BJ (cell line): ENCODE data around the gene MYRF. TPM values are rescaled to one million over a fixed set of nuclear protein-coding genes. Genes with fewer than 3 reads are reported as not detected.

Source experiments
- CTCF ChIA-PET: fragments of 350-600 bp; formaldehyde crosslinking; extraction: SDS; loops from one replicate; lab custom pipeline; 2021; ENCODE audit warnings: antibody characterized with exemption, inconsistent platforms; lab: Yijun Ruan, JAX
- POLR2A ChIA-PET: fragments of 300-600 bp; sonication (Branson Sonifier 250); formaldehyde crosslinking; extraction: SDS; loops from one replicate; lab custom pipeline; 2021; ENCODE audit warnings: antibody characterized with exemption; lab: Charles Lee
- DNase-seq: peaks from one replicate; pipeline ENCODE4 v3.0.0-alpha.2; 2011; ENCODE audit warnings: low read depth
- H3K27me3 ChIP-seq: 2 replicates; pipeline ENCODE4 v1.6.0; 2011; ENCODE audit warnings: low read length; ENCODE audit not compliant: control insufficient read depth, insufficient read depth
- H3K36me3 ChIP-seq: 2 replicates; pipeline ENCODE4 v1.5.1; 2011; ENCODE audit warnings: low read length; ENCODE audit not compliant: control insufficient read depth, insufficient read depth
- H3K4me3 ChIP-seq: 2 replicates; pipeline ENCODE4 v1.5.1; 2011; ENCODE audit warnings: low read depth, mild to moderate bottlenecking, control low read depth, low read length
- CTCF ChIP-seq: IDR thresholded peaks from 2 replicates; pipeline ENCODE4 v1.5.1; 2011; ENCODE audit warnings: low read depth, mild to moderate bottlenecking, control low read depth, inconsistent platforms, low read length, moderate library complexity; ENCODE audit not compliant: insufficient read depth
- polyA plus RNA-seq: library from polyadenylated mRNA; depleted of rRNA; stranded (reverse); fragments of >200 nt; gene quantifications from 2 replicates; pipeline ENCODE4 v1.2.3, GENCODE V29; 2011

The MYRF gene
- polyA plus RNA-seq, 1 experiment = 0.45 TPM

- TF ChIP-seq CTCF = no peak
- POLR2A ChIA-PET = interaction anchor here (0.7 to 0.9 kb wide), 2 partner anchors 13 to 67 kb away, joined by 3 to 7 read pairs; partner anchors contain the start of gene FADS2
- Histone ChIP-seq H3K4me3 (peak overlapping the region; percentile 65), H3K27me3 (no peaks in the 10 kb centered on the region), H3K36me3 (peaks cover 21% of the 10 kb centered on the region)
- CTCF ChIA-PET = interaction anchor here (0.9 to 2.0 kb wide), 8 partner anchors 14 to 295 kb away, joined by 3 to 19 read pairs (median 6); partner anchors contain the start of gene FADS2
- no peak for DNase-seq
Measured at GRCh38 chr11:61814247-61814957, 62.0 kb downstream of the MYRF start.

DNA sequence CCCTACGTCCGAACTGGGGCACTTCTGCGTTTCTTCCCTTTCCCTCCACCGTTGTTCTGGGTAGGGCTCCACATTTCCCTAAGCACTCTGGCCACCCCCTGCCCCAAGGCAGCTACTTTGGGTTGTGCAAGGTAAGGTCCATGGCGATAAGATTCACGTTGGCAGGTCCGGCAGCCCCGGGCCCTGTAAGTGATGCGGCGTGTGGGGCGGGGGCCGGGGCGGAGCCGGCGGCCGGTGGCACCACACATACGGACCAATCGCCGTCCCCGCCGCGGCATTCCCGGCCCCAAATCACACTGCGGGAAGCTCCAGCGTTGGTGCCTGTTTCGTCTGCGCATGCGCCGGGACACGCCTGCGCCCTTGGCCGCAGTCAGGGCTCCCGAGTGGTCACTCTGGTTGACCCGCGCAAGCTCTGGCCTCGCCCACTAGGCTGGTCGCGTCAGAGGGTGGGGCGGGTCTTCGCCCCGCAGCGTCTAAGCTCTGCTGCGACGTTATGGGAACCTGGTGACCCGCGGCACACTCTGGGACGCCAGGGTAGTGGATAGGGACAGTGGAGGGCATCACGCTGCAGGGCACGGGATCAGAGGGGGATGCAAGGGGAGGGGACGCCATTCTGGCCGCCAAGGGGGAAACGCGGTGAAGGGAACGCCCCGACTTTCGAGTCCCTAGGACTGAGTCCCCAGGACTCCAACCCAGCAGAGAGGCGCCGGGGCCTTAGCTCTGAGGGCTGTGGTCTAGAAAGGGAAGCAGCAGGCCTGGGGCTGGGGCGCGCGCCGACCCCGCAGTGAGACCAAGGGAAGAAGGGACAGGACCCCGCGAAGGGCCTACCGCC lies 62.7 kb downstream of the MYRF start:
- POLR2A ChIA-PET = interaction anchor here (0.6 to 0.9 kb wide), 4 partner anchors 13 to 97 kb away, joined by 3 to 20 read pairs (median 6); partner anchors contain the start of gene FADS2
- CTCF ChIA-PET = interaction anchor here (0.6 to 2.0 kb wide), 13 partner anchors 11 to 296 kb away, joined by 3 to 19 read pairs (median 5); partner anchors contain the start of gene FADS2
- peak; percentile 87 for DNase-seq
- H3K27me3 ChIP-seq = no peaks in the 10 kb centered on the region
- H3K36me3 ChIP-seq = peaks cover 18% of the 10 kb centered on the region
- H3K4me3 ChIP-seq = peak overlapping the region; percentile 65
- TF ChIP-seq CTCF = no peak

GRCh38 chr11:61815790-61816735 lies 63.6 kb downstream of the MYRF start:
- H3K4me3 ChIP-seq = peak overlapping the region; percentile 65
- POLR2A ChIA-PET = interaction anchor here (0.6 kb wide), 1 partner anchor 19 kb away, joined by 20 read pairs; no protein-coding TSS in a partner anchor
- no peak for TF ChIP-seq CTCF
- H3K36me3 ChIP-seq = peaks cover 10% of the 10 kb centered on the region
- CTCF ChIA-PET = interaction anchor here (0.8 to 2.8 kb wide), 12 partner anchors 12 to 295 kb away, joined by 3 to 22 read pairs (median 6); partner anchors contain the start of gene FADS2
- no peak for DNase-seq
- no peaks in the 10 kb centered on the region for H3K27me3 ChIP-seq

DNA sequence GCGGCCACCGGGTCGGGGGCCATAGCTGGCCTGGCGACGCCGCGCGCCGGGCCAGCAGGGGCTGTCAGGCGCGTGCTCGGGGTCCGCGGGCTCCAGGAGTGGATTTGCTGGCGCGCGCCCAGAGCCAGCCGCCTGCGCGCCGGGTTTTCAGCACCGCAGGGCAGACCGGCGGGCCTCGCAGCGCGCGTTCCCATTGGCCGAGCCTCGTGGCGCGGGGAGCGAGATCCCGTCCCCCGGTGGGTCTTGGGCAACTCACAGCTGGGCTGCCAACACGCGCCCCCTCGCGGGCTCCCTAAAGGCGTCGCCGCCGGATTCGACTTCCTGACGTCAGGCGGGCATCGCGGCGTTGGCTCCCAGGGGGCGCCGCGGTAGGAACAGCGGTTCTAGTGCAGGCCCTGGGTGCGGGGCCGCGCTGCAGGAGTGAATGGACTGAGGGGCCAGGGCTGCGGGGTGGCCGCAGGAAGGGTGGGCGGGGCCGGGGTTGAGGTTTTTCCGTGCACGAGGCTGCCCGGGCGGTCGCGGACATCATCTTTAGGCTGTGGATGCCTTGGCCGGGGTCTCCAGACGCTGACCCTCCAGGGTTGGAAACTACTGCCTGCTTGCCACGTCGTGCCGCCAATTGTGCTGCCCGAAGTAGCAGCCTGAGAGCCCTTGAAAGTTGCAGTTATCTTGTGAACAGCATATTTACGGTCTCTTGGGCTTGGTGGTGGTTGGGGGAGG lies 64.5 kb downstream of the MYRF start, which contains the start of gene FADS1:
TSS of gene FADS1 (minus strand) at position 268 of the 720 bp plus-strand sequence. CDS start at position 194, 74 bp downstream.
- peak; percentile 77 for TF ChIP-seq CTCF
- Histone ChIP-seq H3K4me3 (peak within 1 kb of the TSS; percentile 65), H3K27me3 (no peaks in the 10 kb centered on the region), H3K36me3 (peaks cover 9% of the 10 kb centered on the region)
- ChIA-PET POLR2A (no interaction called here), CTCF (interaction anchor here (0.8 to 2.8 kb wide), 4 partner anchors 12 to 54 kb away, joined by 3 to 22 read pairs (median 4); partner anchors contain the start of gene FADS2)
- DNase-seq = peak; percentile 45
